ENCODE results near the gene TMEM131. TPM values are rescaled to one million over a fixed set of nuclear protein-coding genes. Genes with fewer than 3 reads are reported as not detected.
"Not testable (repeated sequence)": the region's sequence is repeated elsewhere in the genome, so short reads cannot be mapped to it uniquely, and the experiment has no call there.

TMEM131 gene
- total RNA-seq, 1 donor from 2014 or later = 41.3 TPM

GRCh38 chr2:97849881-97850528, 145.7 kb downstream of the TMEM131 start:
- Mint-ChIP-seq H3K4me1 (ENCODE audit: unreplicated experiment) (peaks cover 5% of the 10 kb centered on the region), H3K27me3 (no peaks in the 10 kb centered on the region), H3K36me3 (peaks cover 18% of the 10 kb centered on the region), H3K27ac (no peak overlapping the region), H3K4me3 (no peak overlapping the region), H3K9me3 (peaks cover 6% of the 10 kb centered on the region)
- no peak for DNase-seq (ENCODE audit: extremely low spot score, unreplicated experiment)
- TF ChIP-seq, protein P1, sequence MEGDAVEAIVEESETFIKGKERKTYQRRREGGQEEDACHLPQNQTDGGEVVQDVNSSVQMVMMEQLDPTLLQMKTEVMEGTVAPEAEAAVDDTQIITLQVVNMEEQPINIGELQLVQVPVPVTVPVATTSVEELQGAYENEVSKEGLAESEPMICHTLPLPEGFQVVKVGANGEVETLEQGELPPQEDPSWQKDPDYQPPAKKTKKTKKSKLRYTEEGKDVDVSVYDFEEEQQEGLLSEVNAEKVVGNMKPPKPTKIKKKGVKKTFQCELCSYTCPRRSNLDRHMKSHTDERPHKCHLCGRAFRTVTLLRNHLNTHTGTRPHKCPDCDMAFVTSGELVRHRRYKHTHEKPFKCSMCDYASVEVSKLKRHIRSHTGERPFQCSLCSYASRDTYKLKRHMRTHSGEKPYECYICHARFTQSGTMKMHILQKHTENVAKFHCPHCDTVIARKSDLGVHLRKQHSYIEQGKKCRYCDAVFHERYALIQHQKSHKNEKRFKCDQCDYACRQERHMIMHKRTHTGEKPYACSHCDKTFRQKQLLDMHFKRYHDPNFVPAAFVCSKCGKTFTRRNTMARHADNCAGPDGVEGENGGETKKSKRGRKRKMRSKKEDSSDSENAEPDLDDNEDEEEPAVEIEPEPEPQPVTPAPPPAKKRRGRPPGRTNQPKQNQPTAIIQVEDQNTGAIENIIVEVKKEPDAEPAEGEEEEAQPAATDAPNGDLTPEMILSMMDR (conservative IDR thresholded peaks at IDR 0.05) = no peak

GRCh38 chr2:97848306-97848705, 147.4 kb downstream of the TMEM131 start:
- Mint-ChIP-seq H3K27ac (no peak overlapping the region), H3K9me3 (no peaks in the 10 kb centered on the region), H3K36me3 (peaks cover 12% of the 10 kb centered on the region), H3K4me1 (ENCODE audit: unreplicated experiment) (peaks cover 5% of the 10 kb centered on the region), H3K4me3 (no peak overlapping the region), H3K27me3 (no peaks in the 10 kb centered on the region)
- TF ChIP-seq, protein P1 (conservative IDR thresholded peaks at IDR 0.05) = no peak
- DNase-seq (ENCODE audit: extremely low spot score, unreplicated experiment) = no peak

- not testable (repeated sequence) for H3K27ac Mint-ChIP-seq; H3K27me3 Mint-ChIP-seq; H3K9me3 Mint-ChIP-seq; DNase-seq (ENCODE audit: extremely low spot score, unreplicated experiment); H3K4me1 Mint-ChIP-seq (ENCODE audit: unreplicated experiment); H3K4me3 Mint-ChIP-seq
- H3K36me3 Mint-ChIP-seq = peaks cover 13% of the 10 kb centered on the region
These were observed 149.0 kb downstream of the TMEM131 start for GRCh38 chr2:97846716-97847115.

GRCh38 chr2:97845818-97846217, 149.9 kb downstream of the TMEM131 start:
- TF ChIP-seq, protein P1 (conservative IDR thresholded peaks at IDR 0.05) = no peak
- Mint-ChIP-seq H3K36me3 (peaks cover 15% of the 10 kb centered on the region), H3K27ac (no peak overlapping the region), H3K27me3 (no peaks in the 10 kb centered on the region), H3K4me3 (no peak overlapping the region), H3K4me1 (ENCODE audit: unreplicated experiment) (peaks cover 5% of the 10 kb centered on the region), H3K9me3 (no peaks in the 10 kb centered on the region)
- no peak for DNase-seq (ENCODE audit: extremely low spot score, unreplicated experiment)

GRCh38 chr2:97845133-97845532, 150.6 kb downstream of the TMEM131 start:
- Mint-ChIP-seq H3K27me3 (no peaks in the 10 kb centered on the region), H3K36me3 (peaks cover 15% of the 10 kb centered on the region), H3K27ac (no peak overlapping the region), H3K9me3 (no peaks in the 10 kb centered on the region), H3K4me1 (ENCODE audit: unreplicated experiment) (peaks cover 4% of the 10 kb centered on the region), H3K4me3 (no peak overlapping the region)
- no peak for DNase-seq (ENCODE audit: extremely low spot score, unreplicated experiment)
- TF ChIP-seq, protein P1 (conservative IDR thresholded peaks at IDR 0.05) = no peak

GRCh38 chr2:97844311-97844859, 151.4 kb downstream of the TMEM131 start:
- no peaks in the 10 kb centered on the region for H3K27me3 Mint-ChIP-seq
- peaks cover 15% of the 10 kb centered on the region for H3K36me3 Mint-ChIP-seq
- no peak overlapping the region for H3K4me3 Mint-ChIP-seq

More at GRCh38 chr2:97844311-97844859, 151.4 kb downstream of the TMEM131 start:
- DNase-seq (ENCODE audit: extremely low spot score, unreplicated experiment) = no peak
- Mint-ChIP-seq H3K4me1 (ENCODE audit: unreplicated experiment) (no peaks in the 10 kb centered on the region), H3K27ac (no peak overlapping the region), H3K9me3 (no peaks in the 10 kb centered on the region)
- TF ChIP-seq, protein P1 (conservative IDR thresholded peaks at IDR 0.05) = no peak

Data from type B pancreatic cell (in vitro differentiated cells).